WI38 (cell line): ENCODE data around the gene UBAC1.
"Not testable (repeated sequence)": the region's sequence is repeated elsewhere in the genome, so short reads cannot be mapped to it uniquely, and the experiment has no call there.

ENCODE experiments used
- H3K4me3 ChIP-seq: 2 replicates; pipeline ENCODE4 v1.5.1; 2011; ENCODE audit warnings: low read depth, mild to moderate bottlenecking, control low read depth, low read length
- TF ChIP-seq, protein P1 (sequence below): IDR thresholded peaks from 2 replicates; pipeline ENCODE4 v1.5.1; 2012; ENCODE audit warnings: low read depth, mild to moderate bottlenecking, control low read depth, low read length

Gene UBAC1

GRCh38 chr9:135969064-135969683 is 8.0 kb upstream of the UBAC1 start:
- TF ChIP-seq, protein P1, sequence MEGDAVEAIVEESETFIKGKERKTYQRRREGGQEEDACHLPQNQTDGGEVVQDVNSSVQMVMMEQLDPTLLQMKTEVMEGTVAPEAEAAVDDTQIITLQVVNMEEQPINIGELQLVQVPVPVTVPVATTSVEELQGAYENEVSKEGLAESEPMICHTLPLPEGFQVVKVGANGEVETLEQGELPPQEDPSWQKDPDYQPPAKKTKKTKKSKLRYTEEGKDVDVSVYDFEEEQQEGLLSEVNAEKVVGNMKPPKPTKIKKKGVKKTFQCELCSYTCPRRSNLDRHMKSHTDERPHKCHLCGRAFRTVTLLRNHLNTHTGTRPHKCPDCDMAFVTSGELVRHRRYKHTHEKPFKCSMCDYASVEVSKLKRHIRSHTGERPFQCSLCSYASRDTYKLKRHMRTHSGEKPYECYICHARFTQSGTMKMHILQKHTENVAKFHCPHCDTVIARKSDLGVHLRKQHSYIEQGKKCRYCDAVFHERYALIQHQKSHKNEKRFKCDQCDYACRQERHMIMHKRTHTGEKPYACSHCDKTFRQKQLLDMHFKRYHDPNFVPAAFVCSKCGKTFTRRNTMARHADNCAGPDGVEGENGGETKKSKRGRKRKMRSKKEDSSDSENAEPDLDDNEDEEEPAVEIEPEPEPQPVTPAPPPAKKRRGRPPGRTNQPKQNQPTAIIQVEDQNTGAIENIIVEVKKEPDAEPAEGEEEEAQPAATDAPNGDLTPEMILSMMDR, result no peak
- H3K4me3 ChIP-seq, result no peak overlapping the region

DNA sequence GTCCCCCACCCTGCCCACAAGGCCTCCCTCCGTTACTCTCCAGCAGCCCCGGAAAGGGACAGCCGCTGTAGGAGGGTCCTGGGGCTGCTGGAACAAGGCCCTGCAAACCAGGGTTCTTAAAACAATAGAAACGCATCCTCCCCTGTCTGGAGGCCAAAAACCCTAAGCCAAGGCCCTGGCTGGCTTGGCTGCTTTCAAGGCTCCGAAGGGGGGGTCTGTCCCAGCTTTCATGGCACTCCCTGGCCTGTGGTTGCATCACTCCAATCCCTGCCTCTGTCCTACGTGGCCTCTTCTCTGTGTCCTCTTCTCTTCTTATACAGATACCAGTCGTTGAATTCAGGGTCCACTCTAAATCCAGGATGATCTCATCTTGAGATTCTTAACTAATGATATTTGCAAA is 7.4 kb upstream of the UBAC1 start:
- no peak overlapping the region for H3K4me3 ChIP-seq
- TF ChIP-seq, protein P1, result no peak

DNA sequence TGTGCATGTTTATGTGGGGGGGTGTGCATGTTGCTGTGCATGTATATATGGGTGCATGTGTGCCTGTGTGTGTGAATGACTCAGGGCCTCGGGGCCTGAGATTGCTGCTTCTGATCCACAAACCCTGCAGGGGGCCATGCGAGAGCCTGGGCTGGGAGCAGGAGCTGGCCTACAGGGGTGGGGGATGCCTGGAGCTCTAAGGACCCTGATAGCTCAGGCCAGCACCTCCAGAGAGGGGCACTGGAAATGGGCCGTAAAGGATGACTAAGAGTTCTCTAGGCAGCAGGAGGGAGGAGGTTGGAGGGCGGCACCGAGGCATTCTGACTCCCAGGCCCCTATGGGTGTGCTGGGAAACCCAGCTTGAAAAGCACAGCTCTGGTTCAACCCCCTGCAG is 6.9 kb upstream of the UBAC1 start:
- TF ChIP-seq, protein P1, result no peak
- no peak overlapping the region for H3K4me3 ChIP-seq

DNA sequence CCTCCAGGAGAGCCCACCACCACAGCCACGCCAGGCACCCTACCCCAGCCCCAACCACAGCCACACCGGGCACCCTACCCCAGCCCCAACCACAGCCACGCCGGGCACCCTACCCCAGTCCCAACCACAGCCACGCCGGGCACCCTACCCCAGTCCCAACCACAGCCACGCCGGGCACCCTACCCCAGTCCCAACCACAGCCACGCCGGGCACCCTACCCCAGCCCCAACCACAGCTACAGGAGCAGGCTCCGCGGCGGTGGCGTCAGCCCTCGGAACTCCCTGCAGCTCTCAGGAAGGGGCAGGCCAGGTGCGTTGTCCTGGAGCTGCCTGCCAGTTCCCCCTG is 5.7 kb upstream of the UBAC1 start:
- H3K4me3 ChIP-seq, result not testable (repeated sequence)

GRCh38 chr9:135965124-135965756 is 4.1 kb upstream of the UBAC1 start:
- TF ChIP-seq, protein P1, result no peak
- H3K4me3 ChIP-seq, result no peak overlapping the region

GRCh38 chr9:135963938-135964337 is 2.8 kb upstream of the UBAC1 start:
- no peak overlapping the region for H3K4me3 ChIP-seq
- TF ChIP-seq, protein P1, result no peak

DNA sequence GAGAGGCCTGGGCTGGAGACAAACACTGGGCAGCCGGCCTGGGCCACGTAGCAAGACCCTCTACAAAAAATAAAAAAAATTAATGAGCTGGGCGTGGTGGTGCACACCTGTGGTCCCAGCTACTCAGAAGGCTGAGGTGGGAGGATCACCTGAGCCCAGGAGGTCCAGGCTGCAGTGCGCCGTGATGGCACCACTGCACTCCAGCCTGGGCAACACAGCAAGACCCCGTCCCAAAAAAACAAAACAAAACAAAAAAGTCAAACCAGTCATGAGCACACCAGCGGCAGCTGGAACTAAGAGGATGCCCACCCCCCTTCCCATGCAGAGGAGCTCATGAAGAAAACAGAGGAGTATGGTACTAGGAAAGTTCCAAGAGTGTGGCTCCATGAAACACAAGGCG is 2.2 kb upstream of the UBAC1 start:
- TF ChIP-seq, protein P1, result no peak
- H3K4me3 ChIP-seq, result no peak overlapping the region
